KMS-11 (cell line): ENCODE measurements around the gene PRICKLE2.

Experiments used
- H2AFZ ChIP-seq: fragments of 200-600 bp; sonication (generic); 2 replicates; pipeline ENCODE4 v1.6.1; 2016; ENCODE audit warnings: antibody characterized with exemption, mixed run types, low read depth
- H3K27ac ChIP-seq: fragments of 200-600 bp; sonication (generic); 2 replicates; pipeline ENCODE4 v1.6.1; 2016; ENCODE audit warnings: mild to moderate bottlenecking, mixed run types
- H3K27me3 ChIP-seq: fragments of 200-600 bp; sonication (generic); 2 replicates; pipeline ENCODE4 v1.6.1; 2017; ENCODE audit warnings: mild to moderate bottlenecking, low read depth, mixed run types, moderate library complexity; ENCODE audit not compliant: insufficient read depth
- H3K36me3 ChIP-seq: fragments of 200-600 bp; sonication (generic); 2 replicates; pipeline ENCODE4 v1.6.1; 2017; ENCODE audit warnings: mild to moderate bottlenecking, mixed run types; ENCODE audit not compliant: insufficient read depth
- H3K4me1 ChIP-seq: fragments of 200-600 bp; sonication (generic); 2 replicates; pipeline ENCODE4 v1.6.1; 2016; ENCODE audit warnings: mild to moderate bottlenecking, low read depth, mixed run types; ENCODE audit not compliant: poor library complexity, severe bottlenecking
- H3K4me2 ChIP-seq: fragments of 200-600 bp; sonication (generic); 2 replicates; pipeline ENCODE4 v1.7.0; 2016; ENCODE audit warnings: mild to moderate bottlenecking, mixed run types
- H3K4me3 ChIP-seq: fragments of 200-600 bp; sonication (generic); IDR thresholded peaks from 2 replicates; pipeline ENCODE4 v1.6.1; 2017; ENCODE audit warnings: low read depth, low read length, mixed read lengths; ENCODE audit not compliant: insufficient read depth
- H3K79me2 ChIP-seq: fragments of 200-600 bp; sonication (generic); 2 replicates; pipeline ENCODE4 v1.6.1; 2016; ENCODE audit warnings: low read depth, mixed run types; ENCODE audit not compliant: insufficient read depth
- H3K9ac ChIP-seq: fragments of 200-600 bp; sonication (generic); 2 replicates; pipeline ENCODE4 v1.6.1; 2016; ENCODE audit warnings: mild to moderate bottlenecking, mixed run types
- H4K20me1 ChIP-seq: fragments of 200-600 bp; sonication (generic); 2 replicates; pipeline ENCODE4 v1.6.1; 2016; ENCODE audit warnings: mild to moderate bottlenecking, mixed run types; ENCODE audit not compliant: insufficient read depth
- CTCF ChIP-seq: fragments of 200-600 bp; sonication (generic); conservative IDR thresholded peaks from 2 replicates; pipeline ENCODE4 v1.6.1; 2017; ENCODE audit warnings: low read depth, mild to moderate bottlenecking, antibody characterized with exemption, low read length, moderate library complexity, mixed read lengths

PRICKLE2 gene

GRCh38 chr3:64098670-64099069 is 126.6 kb downstream of the PRICKLE2 start:
- TF ChIP-seq CTCF: no peak

GRCh38 chr3:64097920-64098319 is 127.3 kb downstream of the PRICKLE2 start:
- Histone ChIP-seq H3K27ac (no peak overlapping the region), H3K79me2 (no peaks in the 10 kb centered on the region)
- TF ChIP-seq CTCF: no peak

More at GRCh38 chr3:64098670-64099069, 126.6 kb downstream of the PRICKLE2 start:
- H3K79me2 ChIP-seq: no peaks in the 10 kb centered on the region
- no peak overlapping the region for H3K27ac ChIP-seq
- H2AFZ ChIP-seq: no peak overlapping the region
- H4K20me1 ChIP-seq: no peaks in the 10 kb centered on the region
- no peaks in the 10 kb centered on the region for H3K4me1 ChIP-seq
- H3K27me3 ChIP-seq: no peaks in the 10 kb centered on the region
- H3K36me3 ChIP-seq: no peaks in the 10 kb centered on the region
- no peak overlapping the region for H3K9ac ChIP-seq
- no peak overlapping the region for H3K4me2 ChIP-seq
- no peak overlapping the region for H3K4me3 ChIP-seq

GRCh38 chr3:64095802-64096201 is 129.5 kb downstream of the PRICKLE2 start:
- no peaks in the 10 kb centered on the region for H4K20me1 ChIP-seq
- no peak for TF ChIP-seq CTCF
- no peak overlapping the region for H3K9ac ChIP-seq
- H3K79me2 ChIP-seq: no peaks in the 10 kb centered on the region
- no peaks in the 10 kb centered on the region for H3K27me3 ChIP-seq
- no peaks in the 10 kb centered on the region for H3K4me1 ChIP-seq
- H3K36me3 ChIP-seq: no peaks in the 10 kb centered on the region
- no peak overlapping the region for H3K4me2 ChIP-seq
- H2AFZ ChIP-seq: no peak overlapping the region
- H3K27ac ChIP-seq: no peak overlapping the region
- H3K4me3 ChIP-seq: no peak overlapping the region

More at GRCh38 chr3:64097920-64098319, 127.3 kb downstream of the PRICKLE2 start:
- H2AFZ ChIP-seq: no peak overlapping the region
- no peaks in the 10 kb centered on the region for H3K4me1 ChIP-seq
- no peaks in the 10 kb centered on the region for H4K20me1 ChIP-seq
- H3K9ac ChIP-seq: no peak overlapping the region
- H3K36me3 ChIP-seq: no peaks in the 10 kb centered on the region
- H3K27me3 ChIP-seq: no peaks in the 10 kb centered on the region
- H3K4me2 ChIP-seq: no peak overlapping the region
- no peak overlapping the region for H3K4me3 ChIP-seq

- Histone ChIP-seq H3K4me2 (no peak overlapping the region), H3K27me3 (no peaks in the 10 kb centered on the region), H3K79me2 (no peaks in the 10 kb centered on the region), H3K4me3 (no peak overlapping the region), H4K20me1 (no peaks in the 10 kb centered on the region), H3K36me3 (no peaks in the 10 kb centered on the region), H3K4me1 (no peaks in the 10 kb centered on the region), H2AFZ (no peak overlapping the region), H3K27ac (no peak overlapping the region), H3K9ac (no peak overlapping the region)
- no peak for TF ChIP-seq CTCF
Measured at GRCh38 chr3:64094713-64095079, 130.6 kb downstream of the PRICKLE2 start.
